Choroid plexus epithelial cell (primary cell): ENCODE measurements around the gene C15orf61.
A peak's percentile ranks its signal among the peaks of the same experiment; 100 is the strongest.

Experiments
- DNase-seq: peaks from one replicate; pipeline ENCODE4 v3.0.0-alpha.2; 2010; ENCODE audit warnings: low read depth
- H3K4me3 ChIP-seq: 2 replicates; pipeline ENCODE4 v1.5.1; 2011; ENCODE audit warnings: low read depth, mild to moderate bottlenecking, control low read depth, low read length, moderate library complexity
- CTCF ChIP-seq: conservative IDR thresholded peaks from 2 replicates; pipeline ENCODE4 v1.5.1; 2011; ENCODE audit warnings: low read depth, mild to moderate bottlenecking, control low read depth, inconsistent platforms, low read length, moderate library complexity

Gene C15orf61

GRCh38 chr15:67559576-67559975 lies 38.6 kb downstream of the C15orf61 start:
- no peak for TF ChIP-seq CTCF
- no peak overlapping the region for H3K4me3 ChIP-seq
- no peak for DNase-seq

- TF ChIP-seq CTCF: no peak
- no peak overlapping the region for H3K4me3 ChIP-seq
- DNase-seq: no peak
Measured at GRCh38 chr15:67560320-67560719, 39.4 kb downstream of the C15orf61 start.

GRCh38 chr15:67563092-67563491 lies 42.2 kb downstream of the C15orf61 start:
- DNase-seq: no peak
- H3K4me3 ChIP-seq: no peak overlapping the region
- no peak for TF ChIP-seq CTCF

GRCh38 chr15:67564021-67564967 lies 43.4 kb downstream of the C15orf61 start:
- no peak overlapping the region for H3K4me3 ChIP-seq
- no peak for DNase-seq
- TF ChIP-seq CTCF: no peak

- TF ChIP-seq CTCF: no peak
- H3K4me3 ChIP-seq: no peak overlapping the region
Measured at GRCh38 chr15:67564968-67565345, 44.0 kb downstream of the C15orf61 start.

GRCh38 chr15:67569668-67570067 lies 48.7 kb downstream of the C15orf61 start:
- DNase-seq: no peak
- TF ChIP-seq CTCF: no peak
- no peak overlapping the region for H3K4me3 ChIP-seq

More at GRCh38 chr15:67564968-67565345, 44.0 kb downstream of the C15orf61 start:
- DNase-seq: peak; percentile 36
